ENCODE data around the gene TMEM161A.
"Not testable (repeated sequence)": the region's sequence is repeated elsewhere in the genome, so short reads cannot be mapped to it uniquely, and the experiment has no call there.

The TMEM161A gene

GRCh38 chr19:19155495-19156219, 17.4 kb upstream of the TMEM161A start:
- DNase-seq (ENCODE audit: low read depth): no peak

GRCh38 chr19:19154768-19155494, 16.7 kb upstream of the TMEM161A start:
- no peak for DNase-seq (ENCODE audit: low read depth)

GRCh38 chr19:19152668-19153384, 14.5 kb upstream of the TMEM161A start:
- DNase-seq (ENCODE audit: low read depth): no peak

GRCh38 chr19:19151418-19151817, 13.1 kb upstream of the TMEM161A start:
- no peak for DNase-seq (ENCODE audit: low read depth)

GRCh38 chr19:19149435-19149834, 11.2 kb upstream of the TMEM161A start:
- no peak for DNase-seq (ENCODE audit: low read depth)

- DNase-seq (ENCODE audit: low read depth): not testable (repeated sequence)
Observed at GRCh38 chr19:19148504-19148903, 10.2 kb upstream of the TMEM161A start.

- no peak for DNase-seq (ENCODE audit: low read depth)
Observed at GRCh38 chr19:19147344-19147743, 9.1 kb upstream of the TMEM161A start.

- no peak for DNase-seq (ENCODE audit: low read depth)
Observed at GRCh38 chr19:19146865-19147264, 8.6 kb upstream of the TMEM161A start.

- DNase-seq (ENCODE audit: low read depth): peak; percentile 79
Observed at GRCh38 chr19:19145684-19146608, 7.7 kb upstream of the TMEM161A start.

GRCh38 chr19:19145281-19145680, 7.0 kb upstream of the TMEM161A start:
- no peak for DNase-seq (ENCODE audit: low read depth)

- DNase-seq (ENCODE audit: low read depth): no peak
Observed at GRCh38 chr19:19142347-19142746, 4.1 kb upstream of the TMEM161A start.

- DNase-seq (ENCODE audit: low read depth): no peak
Observed at GRCh38 chr19:19140476-19140875, 2.2 kb upstream of the TMEM161A start.

GRCh38 chr19:19139876-19140229, 1.6 kb upstream of the TMEM161A start:
- no peak for DNase-seq (ENCODE audit: low read depth)

GRCh38 chr19:19137556-19138108, 646 bp downstream of the TMEM161A start:
- DNase-seq (ENCODE audit: low read depth): no peak

GRCh38 chr19:19135713-19136112, 2.6 kb downstream of the TMEM161A start:
- DNase-seq (ENCODE audit: low read depth): not testable (repeated sequence)

GRCh38 chr19:19134687-19135158, 3.6 kb downstream of the TMEM161A start:
- DNase-seq (ENCODE audit: low read depth): peak; percentile 23

- no peak for DNase-seq (ENCODE audit: low read depth)
Observed at GRCh38 chr19:19133985-19134384, 4.3 kb downstream of the TMEM161A start.

GRCh38 chr19:19132912-19133311, 5.4 kb downstream of the TMEM161A start:
- DNase-seq (ENCODE audit: low read depth): no peak

GRCh38 chr19:19131989-19132388, 6.3 kb downstream of the TMEM161A start:
- no peak for DNase-seq (ENCODE audit: low read depth)

- no peak for DNase-seq (ENCODE audit: low read depth)
Observed at GRCh38 chr19:19126102-19126501, 12.2 kb downstream of the TMEM161A start.

GRCh38 chr19:19123386-19123785, 14.9 kb downstream of the TMEM161A start:
- DNase-seq (ENCODE audit: low read depth): no peak

Measured in stimulated activated CD8-positive, alpha-beta memory T cell treated with anti-CD3 and anti-CD28 coated beads, Interleukin-4, amount 100 ng/mL, for 24 hours (primary cell).